ENCODE results near the gene CTCFL.
"Not testable (repeated sequence)": the region's sequence is repeated elsewhere in the genome, so short reads cannot be mapped to it uniquely, and the experiment has no call there.

The CTCFL gene

DNA sequence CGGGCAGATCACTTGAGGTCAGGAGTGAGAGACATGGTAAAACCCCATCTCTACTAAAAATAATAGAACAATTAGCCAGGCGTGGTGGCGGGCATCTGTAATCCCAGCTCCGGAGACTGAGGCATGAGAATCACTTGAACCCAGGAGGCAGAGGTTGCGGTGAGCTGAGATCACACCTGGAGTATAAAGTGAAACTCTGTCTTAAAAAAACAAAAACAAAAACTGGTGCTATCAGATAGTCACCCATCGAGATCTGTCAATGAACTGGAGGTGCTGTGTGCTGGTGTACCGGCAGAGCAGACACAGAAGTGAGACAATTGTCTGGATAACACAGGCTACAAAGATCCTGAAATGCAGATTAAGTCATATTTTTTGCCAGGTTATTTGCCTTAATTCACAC lies 24.7 kb downstream of the CTCFL start:
- no peak for TF ChIP-seq POLR2AphosphoS5 (IDR thresholded peaks at IDR 0.05; ENCODE audit: low read depth, low read length)
- TF ChIP-seq POLR2A (IDR thresholded peaks at IDR 0.05; ENCODE audit: low read depth, low read length): no peak
- no peak for TF ChIP-seq TAF1 (IDR thresholded peaks at IDR 0.05; ENCODE audit: borderline replicate concordance, low read depth, low read length)
- FAIRE-seq (no peak), DNase-seq (ENCODE audit: insufficient read length) (no peak)

DNA sequence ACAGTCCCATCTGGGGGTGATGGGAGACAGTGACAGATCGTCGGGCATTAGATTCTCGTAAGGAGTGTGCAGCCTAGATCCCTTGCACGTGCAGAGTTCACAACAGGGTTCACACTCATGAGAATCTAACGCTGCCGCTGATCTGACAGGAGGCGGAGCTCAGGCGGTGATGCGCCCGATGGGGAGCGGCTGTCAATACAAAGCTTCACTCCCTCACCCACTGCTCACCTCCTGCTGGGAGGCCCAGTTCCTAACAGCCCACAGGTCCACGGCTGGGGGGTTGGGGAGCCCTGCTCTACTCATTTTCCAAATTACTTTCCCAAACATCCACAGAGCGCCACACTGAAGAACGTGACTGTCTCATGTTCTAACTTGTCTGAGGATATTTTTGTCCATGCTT lies 25.3 kb downstream of the CTCFL start:
- FAIRE-seq (no peak), DNase-seq (ENCODE audit: insufficient read length) (no peak)
- TF ChIP-seq TAF1 (IDR thresholded peaks at IDR 0.05; ENCODE audit: borderline replicate concordance, low read depth, low read length) (no peak), POLR2A (IDR thresholded peaks at IDR 0.05; ENCODE audit: low read depth, low read length) (no peak), POLR2AphosphoS5 (IDR thresholded peaks at IDR 0.05; ENCODE audit: low read depth, low read length) (no peak)

DNA sequence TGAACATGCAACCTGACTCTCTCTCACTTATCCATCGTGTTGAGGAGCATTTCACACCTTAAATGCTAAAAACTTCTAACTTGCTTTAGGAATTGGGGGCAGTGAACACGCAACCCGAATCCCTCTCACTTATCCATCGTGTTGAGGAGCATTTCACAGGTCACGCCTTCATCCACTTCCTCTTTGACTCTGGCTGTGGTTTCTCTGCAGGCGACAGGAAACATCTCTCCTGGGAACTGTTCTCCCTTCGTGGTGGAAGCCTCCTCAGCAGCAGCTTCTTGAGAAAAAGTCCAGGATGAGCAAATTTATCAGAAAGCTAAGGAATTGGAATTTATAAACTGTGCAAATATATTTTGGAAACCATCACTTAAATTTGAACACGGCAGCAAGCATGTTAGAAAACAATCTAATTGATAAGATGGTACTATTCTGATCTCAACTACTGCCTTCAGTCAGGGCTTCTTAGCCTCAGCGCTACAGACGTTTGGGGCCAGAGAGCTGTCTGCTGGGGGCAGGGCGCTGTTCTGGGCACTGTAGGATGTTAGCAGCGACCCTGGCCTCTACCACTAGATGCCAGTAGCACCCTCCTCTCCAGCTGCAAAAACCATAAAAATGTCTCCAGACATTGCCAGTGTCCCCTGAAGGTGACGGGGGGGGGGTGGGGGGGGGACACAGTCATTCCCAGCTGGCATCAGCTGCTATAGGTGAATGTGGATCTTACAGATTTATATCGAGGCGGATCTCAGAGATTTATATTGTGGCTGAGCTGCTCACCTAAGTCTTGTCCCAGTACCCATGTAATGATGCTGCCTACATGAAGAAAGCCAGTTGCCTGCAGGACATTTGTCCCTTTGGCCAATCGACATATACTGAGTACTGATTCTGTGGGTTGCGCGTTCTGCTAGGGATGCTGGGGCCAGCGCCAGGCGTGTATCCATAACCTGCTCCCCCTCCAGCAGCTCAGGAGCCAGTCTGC lies 26.2 kb downstream of the CTCFL start:
- TF ChIP-seq POLR2AphosphoS5 (IDR thresholded peaks at IDR 0.05; ENCODE audit: low read depth, low read length): no peak
- TF ChIP-seq POLR2A (IDR thresholded peaks at IDR 0.05; ENCODE audit: low read depth, low read length): no peak
- no peak for TF ChIP-seq TAF1 (IDR thresholded peaks at IDR 0.05; ENCODE audit: borderline replicate concordance, low read depth, low read length)
- FAIRE-seq (no peak), DNase-seq (ENCODE audit: insufficient read length) (no peak)

DNA sequence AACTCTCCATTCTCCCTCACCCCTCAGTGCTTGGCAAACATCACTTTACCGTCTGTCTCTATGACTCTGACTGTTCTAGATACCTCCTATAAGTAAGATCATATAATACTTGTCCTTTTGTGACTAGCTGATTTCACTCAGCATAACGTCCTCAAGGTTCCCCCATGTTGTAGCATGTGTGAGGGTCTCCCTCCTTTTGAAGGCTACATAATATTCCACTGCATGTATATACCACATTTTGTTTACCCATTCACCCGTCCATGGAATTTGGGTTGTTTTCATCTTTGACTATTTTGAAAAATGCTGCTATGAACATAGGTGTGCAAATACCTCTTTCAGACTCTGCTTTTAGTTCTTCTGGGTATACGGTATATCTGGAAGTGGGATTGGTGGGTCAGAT lies 28.3 kb downstream of the CTCFL start:
- DNase-seq (ENCODE audit: insufficient read length) (no peak), FAIRE-seq (no peak)
- TF ChIP-seq POLR2AphosphoS5 (IDR thresholded peaks at IDR 0.05; ENCODE audit: low read depth, low read length) (no peak), POLR2A (IDR thresholded peaks at IDR 0.05; ENCODE audit: low read depth, low read length) (no peak)

DNA sequence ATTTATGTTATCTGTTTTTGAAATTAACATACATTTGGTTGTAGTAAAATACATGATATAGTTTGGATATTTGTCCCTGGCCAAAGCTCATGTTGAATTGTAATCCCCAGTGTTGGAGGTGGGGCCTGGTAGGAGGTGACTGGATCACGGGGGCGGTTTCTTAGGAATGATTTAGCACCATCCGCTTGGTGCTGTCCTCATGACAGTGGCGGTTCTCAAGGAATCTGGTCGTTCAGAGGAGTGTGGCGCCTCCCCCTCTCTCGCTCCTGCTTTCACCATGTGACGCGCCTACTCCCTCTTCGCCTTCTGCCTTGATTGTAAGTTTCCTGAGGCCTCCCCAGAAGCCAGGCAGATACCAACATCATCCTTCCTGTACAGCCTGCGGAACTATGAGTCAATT lies 29.0 kb downstream of the CTCFL start:
- TF ChIP-seq POLR2AphosphoS5 (IDR thresholded peaks at IDR 0.05; ENCODE audit: low read depth, low read length) (no peak), POLR2A (IDR thresholded peaks at IDR 0.05; ENCODE audit: low read depth, low read length) (no peak)
- FAIRE-seq: no peak
- DNase-seq (ENCODE audit: insufficient read length): no peak

DNA sequence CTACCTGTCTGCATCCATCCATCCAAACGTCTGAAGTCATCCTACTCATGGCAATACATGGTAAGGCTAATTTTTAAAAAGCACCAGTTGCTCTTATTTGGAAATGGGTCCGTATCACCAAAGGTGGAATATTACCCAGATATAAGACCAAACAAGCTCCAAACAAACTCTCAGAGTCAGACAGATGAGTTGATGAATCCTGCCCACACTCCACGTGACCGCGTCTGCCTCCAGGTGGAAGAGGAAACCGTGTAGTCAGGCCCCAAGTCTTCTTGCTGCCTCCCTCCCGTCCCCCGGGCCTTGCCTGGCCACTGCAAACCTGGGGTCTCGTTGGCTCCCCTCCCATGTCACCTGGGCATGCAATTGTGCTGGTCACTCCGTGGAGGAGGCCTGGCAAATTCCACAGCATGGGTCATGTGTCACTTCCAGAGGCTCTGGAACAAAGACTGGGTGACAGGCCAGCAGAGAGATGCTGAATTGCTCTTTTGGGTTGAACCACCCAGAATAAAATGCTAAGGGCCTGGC lies 31.8 kb downstream of the CTCFL start:
- FAIRE-seq: no peak
- DNase-seq (ENCODE audit: insufficient read length): no peak
- TF ChIP-seq TAF1 (IDR thresholded peaks at IDR 0.05; ENCODE audit: borderline replicate concordance, low read depth, low read length) (no peak), POLR2AphosphoS5 (IDR thresholded peaks at IDR 0.05; ENCODE audit: low read depth, low read length) (no peak), POLR2A (IDR thresholded peaks at IDR 0.05; ENCODE audit: low read depth, low read length) (no peak)

DNA sequence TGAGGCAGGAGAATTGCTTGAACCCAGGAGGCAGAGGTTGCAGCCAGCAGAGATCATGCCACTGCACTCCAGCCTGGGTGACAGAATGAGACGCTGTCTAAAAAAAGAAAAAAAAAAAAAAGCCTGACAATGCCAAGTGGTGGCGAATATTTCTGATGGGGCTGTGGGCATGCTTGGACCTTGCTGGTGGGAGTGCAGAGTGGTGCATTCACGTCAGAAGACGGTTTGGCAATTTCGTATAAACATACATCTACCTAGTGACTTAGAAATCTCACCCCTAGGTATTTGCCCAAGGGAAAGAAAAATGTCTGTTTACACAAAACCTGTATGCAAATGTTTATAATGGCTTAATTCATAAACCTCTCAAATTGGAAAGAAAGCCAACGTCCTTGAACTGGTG lies 33.6 kb downstream of the CTCFL start:
- TF ChIP-seq TAF1 (IDR thresholded peaks at IDR 0.05; ENCODE audit: borderline replicate concordance, low read depth, low read length) (no peak), POLR2AphosphoS5 (IDR thresholded peaks at IDR 0.05; ENCODE audit: low read depth, low read length) (no peak), POLR2A (IDR thresholded peaks at IDR 0.05; ENCODE audit: low read depth, low read length) (no peak)
- DNase-seq (ENCODE audit: insufficient read length): no peak
- FAIRE-seq: no peak

DNA sequence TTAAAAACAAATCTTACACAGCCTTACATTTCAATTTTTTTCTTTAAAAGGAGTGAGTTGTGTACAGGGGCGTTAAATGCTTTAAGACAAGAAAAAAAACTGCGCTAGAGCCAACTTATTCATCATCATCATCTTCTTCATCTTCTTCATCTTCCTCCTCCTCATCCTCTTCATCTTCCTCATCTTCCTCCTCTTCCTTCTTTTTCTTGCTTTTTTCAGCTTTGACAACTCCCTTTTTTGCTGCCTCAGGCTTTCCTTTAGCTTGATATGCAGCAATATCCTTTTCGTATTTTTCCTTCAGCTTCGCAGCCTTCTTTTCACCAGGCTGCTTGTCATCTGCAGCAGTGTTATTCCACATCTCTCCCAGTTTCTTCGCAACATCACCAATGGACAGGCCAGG lies 36.7 kb downstream of the CTCFL start:
- not testable (repeated sequence) for DNase-seq (ENCODE audit: insufficient read length); FAIRE-seq

DNA sequence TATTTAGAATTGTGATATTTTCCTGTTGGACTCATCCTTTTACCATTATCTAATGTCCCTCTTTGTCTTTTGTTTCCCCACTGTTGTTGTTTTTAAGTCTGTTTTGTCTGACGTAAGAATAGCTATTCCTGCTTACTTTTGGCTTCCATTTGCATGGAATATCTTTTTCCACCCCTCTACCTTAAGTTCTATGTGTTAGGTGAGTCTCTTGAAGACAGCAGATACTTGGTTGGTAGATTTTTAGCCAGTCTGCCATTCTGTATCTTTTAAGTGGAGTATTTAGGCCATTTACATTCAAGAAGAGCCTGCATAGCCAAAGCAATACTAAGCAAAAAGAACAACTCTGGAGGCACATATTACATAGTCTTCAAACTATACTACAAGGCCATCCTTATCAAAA lies 39.2 kb downstream of the CTCFL start:
- DNase-seq (ENCODE audit: insufficient read length): no peak
- TF ChIP-seq POLR2AphosphoS5 (IDR thresholded peaks at IDR 0.05; ENCODE audit: low read depth, low read length): no peak
- TF ChIP-seq TAF1 (IDR thresholded peaks at IDR 0.05; ENCODE audit: borderline replicate concordance, low read depth, low read length): no peak
- TF ChIP-seq POLR2A (IDR thresholded peaks at IDR 0.05; ENCODE audit: low read depth, low read length): no peak
- no peak for FAIRE-seq

DNA sequence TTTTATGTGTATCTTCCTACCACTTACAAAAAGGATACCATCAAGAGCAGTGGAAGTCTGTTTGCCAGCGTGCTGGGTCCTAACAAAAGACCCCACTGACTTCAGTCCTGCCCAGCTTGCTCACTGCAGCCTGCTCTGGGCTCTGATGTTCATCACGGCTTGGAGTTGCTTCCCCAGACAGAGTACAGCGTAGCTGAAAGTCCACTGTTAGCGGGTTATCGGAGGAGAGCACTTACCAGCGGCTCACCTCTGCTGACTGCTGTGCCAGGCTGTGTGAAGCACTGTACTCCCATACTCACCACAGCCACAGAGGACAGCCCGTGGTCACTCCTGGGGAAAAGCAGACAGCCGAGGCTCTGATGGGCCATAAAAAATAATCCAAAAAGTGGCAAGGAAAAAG lies 40.2 kb downstream of the CTCFL start:
- no peak for FAIRE-seq
- TF ChIP-seq POLR2A (IDR thresholded peaks at IDR 0.05; ENCODE audit: low read depth, low read length) (no peak), TAF1 (IDR thresholded peaks at IDR 0.05; ENCODE audit: borderline replicate concordance, low read depth, low read length) (no peak)

DNA sequence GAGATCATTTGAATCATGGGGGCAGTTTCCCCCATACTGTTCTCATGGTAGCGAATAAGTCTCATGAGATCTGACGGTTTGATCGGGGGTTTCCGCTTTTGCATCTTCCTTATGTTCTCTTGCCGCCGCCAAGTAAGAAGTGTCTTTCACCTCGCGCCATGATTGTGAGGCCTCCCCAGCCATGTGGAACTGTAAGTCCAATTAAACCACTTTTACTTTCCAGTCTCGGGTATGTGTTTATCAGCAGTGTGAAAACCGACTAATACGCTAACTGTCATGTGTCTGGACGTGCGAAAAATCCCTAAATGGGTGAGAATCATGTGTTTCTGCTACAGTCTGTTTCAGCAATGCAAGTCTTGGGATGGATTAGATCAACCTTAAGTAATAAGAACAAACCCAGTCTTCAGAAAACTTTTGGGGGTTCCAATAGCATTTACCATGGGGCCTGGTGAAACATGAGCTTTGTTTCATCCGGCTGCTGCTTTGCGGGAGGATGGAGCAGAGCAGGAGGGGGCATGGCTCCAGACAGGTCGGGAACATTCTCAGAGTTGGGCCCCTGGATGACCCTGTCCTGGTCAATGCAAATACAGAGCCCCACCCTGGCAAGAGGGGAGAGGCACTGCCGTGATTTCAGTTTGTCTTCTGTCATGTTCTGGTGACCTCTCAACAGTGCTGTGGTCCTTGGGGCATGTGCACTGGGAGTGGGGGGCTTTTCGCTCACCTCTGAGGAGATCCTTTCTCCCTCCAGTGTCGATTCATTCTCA lies 41.5 kb downstream of the CTCFL start:
- FAIRE-seq (peak; percentile 92), DNase-seq (ENCODE audit: insufficient read length) (no peak)
- TF ChIP-seq POLR2A (IDR thresholded peaks at IDR 0.05; ENCODE audit: low read depth, low read length) (no peak), TAF1 (IDR thresholded peaks at IDR 0.05; ENCODE audit: borderline replicate concordance, low read depth, low read length) (no peak), POLR2AphosphoS5 (IDR thresholded peaks at IDR 0.05; ENCODE audit: low read depth, low read length) (no peak)

More for the DNA sequence above, 40.2 kb downstream of the CTCFL start:
- DNase-seq (ENCODE audit: insufficient read length): no peak

DNA sequence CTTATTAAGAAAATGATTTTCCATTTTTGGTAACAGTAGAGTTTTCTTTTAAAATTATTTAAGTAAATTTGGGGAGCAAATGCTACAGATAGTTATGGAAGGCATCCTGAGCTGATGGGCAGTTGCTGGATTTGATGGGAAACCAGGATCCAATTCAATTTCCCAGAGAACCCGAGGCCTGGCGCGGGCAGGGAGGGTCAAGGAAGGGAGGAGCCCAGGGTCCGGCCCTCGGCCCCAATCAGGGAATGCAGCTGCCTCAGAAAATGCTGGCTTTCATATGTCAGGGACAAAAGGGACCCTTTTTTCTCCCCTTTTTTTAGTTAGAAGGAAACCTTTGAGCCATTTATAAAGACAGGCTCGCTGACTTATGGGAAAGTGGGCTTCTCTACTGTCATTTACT lies 42.1 kb downstream of the CTCFL start:
- no peak for DNase-seq (ENCODE audit: insufficient read length)
- no peak for FAIRE-seq
- TF ChIP-seq POLR2A (IDR thresholded peaks at IDR 0.05; ENCODE audit: low read depth, low read length): no peak
- TF ChIP-seq POLR2AphosphoS5 (IDR thresholded peaks at IDR 0.05; ENCODE audit: low read depth, low read length): no peak
- TF ChIP-seq TAF1 (IDR thresholded peaks at IDR 0.05; ENCODE audit: borderline replicate concordance, low read depth, low read length): no peak
